Measurements from ENCODE around the gene GRHPR.
"Not testable (repeated sequence)": the region's sequence is repeated elsewhere in the genome, so short reads cannot be mapped to it uniquely, and the experiment has no call there.

Gene GRHPR

DNA sequence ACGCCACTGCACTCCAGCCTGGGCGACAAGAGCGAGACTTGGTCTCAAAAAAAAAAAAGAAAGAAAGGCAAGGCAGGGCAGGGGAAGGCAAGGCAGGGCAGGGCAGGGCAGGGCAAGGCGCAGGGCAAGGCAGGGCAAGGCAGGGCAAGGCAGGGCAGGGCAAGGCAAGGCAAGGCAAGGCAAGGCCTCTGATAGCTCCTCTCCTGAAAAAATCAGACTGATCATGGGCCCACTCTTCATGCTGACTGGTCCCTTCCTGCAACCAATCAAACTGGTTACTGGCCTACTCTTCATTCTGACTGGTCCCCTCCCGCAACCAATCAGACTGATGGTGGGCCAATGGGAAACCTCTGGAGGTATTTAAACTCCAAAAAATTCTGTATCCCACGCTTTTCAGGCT, 46.1 kb downstream of the GRHPR start:
- DNase-seq (ENCODE audit: low spot score), result no peak
- in situ Hi-C loops (cut with MboI; ENCODE audit: low sequenced_read_pairs, unreplicated experiment), result no loop called here
- TF ChIP-seq, protein P1, sequence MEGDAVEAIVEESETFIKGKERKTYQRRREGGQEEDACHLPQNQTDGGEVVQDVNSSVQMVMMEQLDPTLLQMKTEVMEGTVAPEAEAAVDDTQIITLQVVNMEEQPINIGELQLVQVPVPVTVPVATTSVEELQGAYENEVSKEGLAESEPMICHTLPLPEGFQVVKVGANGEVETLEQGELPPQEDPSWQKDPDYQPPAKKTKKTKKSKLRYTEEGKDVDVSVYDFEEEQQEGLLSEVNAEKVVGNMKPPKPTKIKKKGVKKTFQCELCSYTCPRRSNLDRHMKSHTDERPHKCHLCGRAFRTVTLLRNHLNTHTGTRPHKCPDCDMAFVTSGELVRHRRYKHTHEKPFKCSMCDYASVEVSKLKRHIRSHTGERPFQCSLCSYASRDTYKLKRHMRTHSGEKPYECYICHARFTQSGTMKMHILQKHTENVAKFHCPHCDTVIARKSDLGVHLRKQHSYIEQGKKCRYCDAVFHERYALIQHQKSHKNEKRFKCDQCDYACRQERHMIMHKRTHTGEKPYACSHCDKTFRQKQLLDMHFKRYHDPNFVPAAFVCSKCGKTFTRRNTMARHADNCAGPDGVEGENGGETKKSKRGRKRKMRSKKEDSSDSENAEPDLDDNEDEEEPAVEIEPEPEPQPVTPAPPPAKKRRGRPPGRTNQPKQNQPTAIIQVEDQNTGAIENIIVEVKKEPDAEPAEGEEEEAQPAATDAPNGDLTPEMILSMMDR (IDR thresholded peaks at IDR 0.05; ENCODE audit: borderline replicate concordance, control extremely low read depth, extremely low read depth, insufficient read depth, missing control alignments), result no peak

DNA sequence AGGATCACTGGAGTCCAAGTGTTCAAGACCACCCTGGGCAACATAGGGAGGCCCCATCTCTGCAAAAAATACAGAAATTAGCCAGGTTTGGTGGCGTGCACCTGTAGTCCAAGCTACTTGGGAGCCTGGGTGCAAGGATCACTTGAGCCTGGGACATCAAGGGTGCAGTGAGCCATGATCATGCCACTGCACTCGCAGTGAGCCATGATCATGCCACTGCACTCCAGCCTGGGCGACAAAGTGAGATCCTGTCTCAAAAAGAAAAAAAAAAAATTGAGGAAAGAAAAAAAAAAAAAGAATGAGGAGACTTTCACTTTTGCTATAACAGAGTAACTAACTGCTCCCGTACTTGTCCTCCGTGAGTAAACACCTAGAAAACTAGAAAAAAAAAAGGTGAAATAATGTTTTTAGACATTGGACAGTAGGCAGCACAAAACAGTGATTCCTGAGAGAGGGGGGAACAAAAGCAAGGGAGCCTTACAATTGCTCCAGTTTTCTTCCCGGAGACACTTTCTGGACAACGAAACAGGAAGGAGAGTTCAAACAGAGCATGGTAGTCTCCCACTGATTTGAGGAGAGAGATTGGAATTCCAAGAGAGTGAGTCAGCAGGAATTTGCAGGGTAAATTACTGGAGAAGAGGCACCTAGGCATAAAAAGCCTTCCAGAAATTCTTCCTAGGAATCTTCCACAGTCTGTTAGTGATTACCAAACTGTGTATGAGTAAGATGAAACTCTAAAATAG, 49.6 kb downstream of the GRHPR start:
- in situ Hi-C loops (cut with MboI; ENCODE audit: low sequenced_read_pairs, unreplicated experiment), result no loop called here
- TF ChIP-seq, protein P1 (IDR thresholded peaks at IDR 0.05; ENCODE audit: borderline replicate concordance, control extremely low read depth, extremely low read depth, insufficient read depth, missing control alignments), result no peak
- DNase-seq (ENCODE audit: low spot score), result no peak

DNA sequence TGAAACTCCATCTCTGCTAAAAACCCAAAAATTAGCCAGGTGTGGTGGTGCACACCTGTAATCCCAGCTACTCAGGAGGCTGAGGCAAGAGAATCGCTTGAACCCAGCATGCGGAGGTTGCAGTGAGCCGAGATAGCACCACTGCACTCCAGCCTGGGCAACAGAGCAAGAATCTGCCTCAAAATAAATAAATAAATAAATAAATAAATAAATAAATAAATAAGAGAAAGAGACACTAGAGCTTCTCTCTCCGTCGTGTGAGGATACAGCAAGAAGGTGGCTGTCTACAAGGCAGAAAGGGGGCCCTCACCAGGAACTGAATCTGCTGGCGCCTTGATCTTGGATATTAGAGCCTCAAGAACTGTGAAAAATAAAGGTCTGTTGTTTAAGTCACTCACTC, 51.5 kb downstream of the GRHPR start:
- DNase-seq (ENCODE audit: low spot score); in situ Hi-C loops (cut with MboI; ENCODE audit: low sequenced_read_pairs, unreplicated experiment): not testable (repeated sequence)

DNA sequence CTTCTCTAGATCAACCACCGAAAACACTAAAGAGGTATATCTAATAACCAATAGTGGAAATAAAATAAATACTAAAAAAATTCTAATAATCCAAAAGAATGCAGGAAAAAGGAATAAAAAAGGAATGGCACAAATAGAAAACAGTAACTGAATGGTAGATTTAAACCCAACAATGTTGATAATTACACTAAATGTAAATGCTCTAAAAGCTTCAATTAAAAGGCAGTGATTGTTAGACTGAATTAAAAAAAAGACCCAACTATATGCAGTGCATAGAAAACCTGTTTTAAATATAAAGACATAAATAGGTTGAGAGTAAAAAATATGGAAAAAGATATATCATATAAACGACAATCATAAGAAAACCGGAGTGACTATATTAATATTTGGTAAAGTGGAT, 51.9 kb downstream of the GRHPR start:
- TF ChIP-seq, protein P1 (IDR thresholded peaks at IDR 0.05; ENCODE audit: borderline replicate concordance, control extremely low read depth, extremely low read depth, insufficient read depth, missing control alignments), result no peak
- no peak for DNase-seq (ENCODE audit: low spot score)
- in situ Hi-C loops (cut with MboI; ENCODE audit: low sequenced_read_pairs, unreplicated experiment), result no loop called here

DNA sequence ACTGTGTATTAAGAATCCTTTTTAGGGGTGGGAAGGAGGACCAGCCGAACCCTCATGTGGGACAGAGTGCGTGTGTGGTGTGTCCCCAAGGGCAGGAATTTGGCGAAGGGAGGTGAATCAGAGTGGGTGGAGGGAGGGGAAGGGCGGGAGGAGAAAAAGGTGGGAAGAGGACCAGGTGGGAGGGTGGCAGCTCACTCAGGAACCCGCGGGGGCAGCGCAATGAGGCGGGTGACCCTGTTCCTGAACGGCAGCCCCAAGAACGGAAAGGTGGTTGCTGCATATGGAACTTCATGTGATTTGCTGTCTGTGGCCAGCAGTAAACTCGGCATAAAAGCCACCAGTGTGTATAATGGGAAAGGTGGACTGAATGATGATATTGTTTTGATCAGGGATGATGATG, 54.4 kb downstream of the GRHPR start:
- no peak for DNase-seq (ENCODE audit: low spot score)
- TF ChIP-seq, protein P1 (IDR thresholded peaks at IDR 0.05; ENCODE audit: borderline replicate concordance, control extremely low read depth, extremely low read depth, insufficient read depth, missing control alignments), result no peak
- in situ Hi-C loops (cut with MboI; ENCODE audit: low sequenced_read_pairs, unreplicated experiment), result no loop called here

DNA sequence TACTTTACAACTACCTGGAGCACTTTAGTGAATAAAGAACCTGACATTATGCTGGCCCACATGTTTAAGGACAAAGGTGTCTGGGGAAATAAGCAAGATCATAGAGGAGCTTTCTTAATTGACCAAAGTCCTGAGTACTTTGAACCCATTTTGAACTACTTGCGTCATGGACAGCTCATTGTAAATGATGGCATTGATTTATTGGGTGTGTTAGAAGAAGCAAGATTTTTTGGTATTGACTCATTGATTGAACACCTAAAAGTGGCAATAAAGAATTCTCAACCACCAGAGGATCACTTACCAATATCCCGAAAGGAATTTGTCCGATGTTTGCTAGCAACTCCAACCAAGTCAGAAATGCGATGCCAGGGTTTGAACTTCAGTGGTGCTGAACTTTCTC, 54.9 kb downstream of the GRHPR start:
- in situ Hi-C loops (cut with MboI; ENCODE audit: low sequenced_read_pairs, unreplicated experiment); DNase-seq (ENCODE audit: low spot score): not testable (repeated sequence)

DNA sequence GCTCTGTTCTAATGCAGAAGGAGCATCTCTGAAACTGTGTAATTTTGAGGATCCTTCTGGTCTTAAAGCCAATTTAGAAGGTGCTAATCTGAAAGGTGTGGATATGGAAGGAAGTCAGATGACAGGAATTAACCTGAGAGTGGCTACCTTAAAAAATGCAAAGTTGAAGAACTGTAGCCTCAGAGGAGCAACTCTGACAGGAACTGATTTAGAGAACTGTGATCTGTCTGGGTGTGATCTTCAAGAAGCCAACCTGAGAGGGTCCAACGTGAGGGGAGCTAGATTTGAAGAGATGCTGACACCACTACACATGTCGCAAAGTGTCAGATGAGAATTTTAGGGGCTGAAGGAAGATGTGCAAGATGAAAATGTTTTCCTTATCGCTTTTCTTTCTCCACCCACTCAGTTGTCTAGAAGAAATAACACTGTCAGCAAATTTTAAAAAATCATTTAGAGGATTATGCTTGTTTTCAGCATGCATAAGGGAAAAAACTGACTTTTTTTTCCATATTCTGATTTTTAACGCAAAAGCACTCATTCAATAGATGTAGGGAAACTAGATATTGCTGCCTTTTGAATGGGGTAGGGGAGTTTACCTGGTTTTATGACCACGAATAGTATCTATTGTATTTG, 55.6 kb downstream of the GRHPR start:
- in situ Hi-C loops (cut with MboI; ENCODE audit: low sequenced_read_pairs, unreplicated experiment); DNase-seq (ENCODE audit: low spot score): not testable (repeated sequence)

DNA sequence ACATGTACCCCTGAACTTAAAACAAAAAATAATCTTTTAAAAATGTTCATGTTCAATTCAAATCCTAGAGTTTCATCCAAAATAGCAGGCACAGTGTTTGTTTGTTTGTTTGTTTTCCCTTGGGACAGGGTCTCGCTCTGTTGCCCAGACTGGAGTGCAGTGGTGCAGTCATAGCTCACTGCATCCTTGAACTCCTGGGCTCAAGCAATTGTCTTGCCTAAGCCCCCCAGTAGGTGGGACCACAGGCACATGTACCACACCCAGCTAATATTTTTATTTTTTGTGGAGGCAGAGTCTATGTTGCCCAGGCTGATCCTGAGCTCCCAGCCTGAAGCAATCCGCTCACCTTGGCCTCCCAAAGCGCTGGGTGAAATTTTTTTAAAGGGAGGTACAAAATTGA, 58.3 kb downstream of the GRHPR start:
- TF ChIP-seq, protein P1 (IDR thresholded peaks at IDR 0.05; ENCODE audit: borderline replicate concordance, control extremely low read depth, extremely low read depth, insufficient read depth, missing control alignments), result no peak
- DNase-seq (ENCODE audit: low spot score), result no peak
- in situ Hi-C loops (cut with MboI; ENCODE audit: low sequenced_read_pairs, unreplicated experiment), result loop anchor here (10.0 kb wide), 1 partner anchor 114 kb away; the partner anchor contains the start of gene TOMM5
